HepG2 (cell line): ENCODE results near the gene PCED1B. TPM values are rescaled to one million over a fixed set of nuclear protein-coding genes. Genes with fewer than 3 reads are reported as not detected.

ENCODE experiments used
- ATF4 ChIP-seq, 2 experiments: fragments of 450-650 bp in 1 of 2; sonication (generic) in 1 of 2; formaldehyde crosslinking; IDR thresholded peaks; 2 replicates each; pipeline versions ENCODE4 v1.5.0 to v1.8.0; 2020 to 2022; ENCODE audit warnings: mild to moderate bottlenecking in 1 of 2, missing genetic modification reagents in 1 of 2
- CENPBD1 ChIP-seq: sonication (generic); formaldehyde crosslinking; IDR thresholded peaks from 2 replicates; pipeline ENCODE4 v1.8.0; 2022; ENCODE audit warnings: missing genetic modification reagents, low read depth, mild to moderate bottlenecking, borderline replicate concordance
- HMGXB4 ChIP-seq, 2 experiments: sonication (generic) in 1 of 2; formaldehyde crosslinking in 1 of 2; IDR thresholded peaks; 2 replicates each; pipeline versions ENCODE4 v1.4.0 to v1.6.1; 2018 to 2020; ENCODE audit warnings: missing genetic modification reagents in 2 of 2, borderline replicate concordance in 1 of 2, low read depth in 1 of 2, mild to moderate bottlenecking in 1 of 2, missing biosample characterization in 1 of 2
- KIAA2018 ChIP-seq: sonication (generic); formaldehyde crosslinking; IDR thresholded peaks from 2 replicates; pipeline ENCODE4 v1.5.0; 2020; ENCODE audit warnings: mild to moderate bottlenecking, missing genetic modification reagents, borderline replicate concordance
- MIER2 ChIP-seq: IDR thresholded peaks from 2 replicates; pipeline ENCODE4 v1.6.1; 2016; ENCODE audit warnings: missing biosample characterization, missing genetic modification reagents
- NFRKB ChIP-seq: fragments of 450-650 bp; IDR thresholded peaks from 2 replicates; pipeline ENCODE4 v1.6.1; 2017
- PAX8 ChIP-seq: sonication (generic); formaldehyde crosslinking; IDR thresholded peaks from 2 replicates; pipeline ENCODE4 v1.8.0; 2022; ENCODE audit warnings: mild to moderate bottlenecking, missing genetic modification reagents, borderline replicate concordance
- PTBP1 ChIP-seq: fragments of 200-400 bp; formaldehyde crosslinking; IDR thresholded peaks from 2 replicates; pipeline ENCODE4 v1.6.1; 2018; ENCODE audit warnings: low read length, low read depth; ENCODE audit not compliant: poor library complexity, severe bottlenecking
- TOPORS ChIP-seq: sonication (generic); formaldehyde crosslinking; IDR thresholded peaks from 2 replicates; pipeline ENCODE4 v1.8.0; 2023; ENCODE audit warnings: mild to moderate bottlenecking, missing genetic modification reagents
- ZBTB25 ChIP-seq: IDR thresholded peaks from 2 replicates; pipeline ENCODE4 v1.6.1; 2018; ENCODE audit warnings: missing genetic modification reagents
- ZBTB26 ChIP-seq: IDR thresholded peaks from 2 replicates; pipeline ENCODE4 v1.6.1; 2016; ENCODE audit warnings: missing compliant biosample characterization, missing genetic modification reagents, borderline replicate concordance
- ZBTB7B ChIP-seq: sonication (generic); formaldehyde crosslinking; IDR thresholded peaks from 2 replicates; pipeline ENCODE4 v1.4.0; 2020; ENCODE audit warnings: missing genetic modification reagents
- ZNF331 ChIP-seq: sonication (generic); formaldehyde crosslinking; IDR thresholded peaks from 2 replicates; pipeline ENCODE4 v1.4.0; 2020; ENCODE audit warnings: missing genetic modification reagents
- ZNF451 ChIP-seq: sonication (generic); formaldehyde crosslinking; IDR thresholded peaks from 2 replicates; pipeline ENCODE4 v1.5.0; 2020; ENCODE audit warnings: mild to moderate bottlenecking, missing genetic modification reagents
- ZNF552 ChIP-seq: sonication (generic); formaldehyde crosslinking; IDR thresholded peaks from 2 replicates; pipeline ENCODE4 v1.9.0; 2022; ENCODE audit warnings: missing genetic modification reagents, mild to moderate bottlenecking, borderline replicate concordance
- ZNF644 ChIP-seq: IDR thresholded peaks from 2 replicates; pipeline ENCODE4 v1.6.1; 2016; ENCODE audit warnings: low read depth
- polyA plus RNA-seq, 8 experiments: library from polyadenylated mRNA; depleted of rRNA in 3 of 8; stranded (reverse) in 7 of 8; unstranded in 1 of 8; fragments of >200 nt; fragmentation: Illumina TruSeq in 4 of 8; extraction: Trizol in 4 of 8; gene quantifications; 2 replicates each; pipeline versions ENCODE4 v1.2.1 to v1.2.3, GENCODE V29; 2011 to 2016; ENCODE audit warnings: low read depth in 4 of 8, missing spikeins in 1 of 8, mixed read lengths in 1 of 8; ENCODE audit not compliant: insufficient read depth in 1 of 8
- total RNA-seq, 5 experiments: library from RNA; depleted of rRNA; stranded (reverse); fragments of >200 nt; fragmentation: Illumina TruSeq; extraction: Trizol; gene quantifications; 2 replicates each; pipeline ENCODE4 v1.2.3, GENCODE V29; 2016; ENCODE audit warnings: low read depth in 1 of 5

Gene PCED1B
- total and polyA plus RNA-seq, 2 of the 13 experiments (the other 11 are each of a cell fraction or from before 2014, with no cell fraction given): 0.11 to 0.37 TPM

- TF ChIP-seq ATF4 (CRISPR knock-in tag; IDR thresholded peaks at IDR 0.05) (peak in 1 of 2 experiments; percentile 80; a peak in 2 of 4 replicates), TOPORS (no peak), NFRKB (no peak), ZNF644 (CRISPR knock-in tag) (peak; percentile 34; the same call in 1 of the 2 replicates), HMGXB4 (CRISPR knock-in tag; IDR thresholded peaks at IDR 0.05; ENCODE audit: borderline replicate concordance in 1 of 2, low read depth in 1 of 2) (peak in 1 of 2 experiments; percentile 33; a peak in 1 of 4 replicates), ZNF331 (CRISPR knock-in tag) (no peak), ZBTB26 (no peak), ZNF552 (CRISPR knock-in tag) (no peak), PAX8 (CRISPR knock-in tag) (no peak), ZNF451 (no peak), PTBP1 (no peak), CENPBD1 (no peak), KIAA2018 (no peak), ZBTB7B (CRISPR knock-in tag) (no peak), MIER2 (0 out of 2 replicates have a peak, but pooled peaks have one; percentile 23), ZBTB25 (CRISPR knock-in tag) (no peak)
Observed at GRCh38 chr12:47223848-47224213, 144.4 kb downstream of the PCED1B start (continued).
